Hepatocyte (in vitro differentiated cells): Measurements from ENCODE around the gene PEAR1. TPM values are rescaled to one million over a fixed set of nuclear protein-coding genes. Genes with fewer than 3 reads are reported as not detected.

Experiments used
- DNase-seq: peaks from one replicate; pipeline ENCODE4 v3.0.0-alpha.2; 2016; ENCODE audit warnings: low spot score
- H2AFZ ChIP-seq: fragments of 200-600 bp; sonication (generic); 2 replicates; pipeline ENCODE4 v1.6.0; 2016; ENCODE audit warnings: antibody characterized with exemption, mild to moderate bottlenecking
- H3K27ac ChIP-seq: fragments of 200-600 bp; sonication (generic); 2 replicates; pipeline ENCODE4 v1.5.1; 2016; ENCODE audit warnings: mild to moderate bottlenecking
- H3K27me3 ChIP-seq: fragments of 200-600 bp; sonication (generic); 2 replicates; pipeline ENCODE4 v1.6.1; 2016
- H3K36me3 ChIP-seq: fragments of 200-600 bp; sonication (generic); replicated peaks from 2 replicates; pipeline ENCODE4 v1.5.1; 2016; ENCODE audit warnings: low read depth; ENCODE audit not compliant: insufficient read depth
- H3K4me1 ChIP-seq: fragments of 200-600 bp; sonication (generic); 2 replicates; pipeline ENCODE4 v1.5.1; 2016; ENCODE audit warnings: mild to moderate bottlenecking, moderate library complexity; ENCODE audit not compliant: insufficient read depth
- H3K4me2 ChIP-seq: fragments of 200-600 bp; sonication (generic); 2 replicates; pipeline ENCODE4 v1.6.0; 2016
- H3K4me3 ChIP-seq: fragments of 200-600 bp; sonication (generic); 2 replicates; pipeline ENCODE4 v1.5.1; 2016; ENCODE audit warnings: mild to moderate bottlenecking
- H3K79me2 ChIP-seq: fragments of 200-600 bp; sonication (generic); 2 replicates; pipeline ENCODE4 v1.6.0; 2017; ENCODE audit warnings: mild to moderate bottlenecking
- H3K9me2 ChIP-seq: fragments of 200-600 bp; sonication (generic); replicated peaks from 2 replicates; pipeline ENCODE4 v1.6.0; 2017; ENCODE audit warnings: mild to moderate bottlenecking; ENCODE audit not compliant: insufficient read depth
- H3K9me3 ChIP-seq: fragments of 200-600 bp; sonication (generic); 2 replicates; pipeline ENCODE4 v1.5.1; 2016; ENCODE audit warnings: low read depth, mild to moderate bottlenecking
- H4K20me1 ChIP-seq: fragments of 200-600 bp; sonication (generic); 2 replicates; pipeline ENCODE4 v1.6.0; 2016; ENCODE audit warnings: mild to moderate bottlenecking; ENCODE audit not compliant: insufficient read depth, poor library complexity, severe bottlenecking
- EZH2 ChIP-seq: fragments of 200-600 bp; sonication (generic); IDR thresholded peaks from 2 replicates; pipeline ENCODE4 v1.6.1; 2016; ENCODE audit warnings: antibody characterized with exemption, mild to moderate bottlenecking, borderline replicate concordance
- EZH2phosphoT487 ChIP-seq: fragments of 200-600 bp; sonication (generic); IDR thresholded peaks from one replicate; pipeline ENCODE4 v1.6.1; 2018; ENCODE audit warnings: antibody characterized with exemption, mild to moderate bottlenecking, low read depth, moderate library complexity; ENCODE audit not compliant: unreplicated experiment, severe bottlenecking
- WGBS: methylation state at CpG from one replicate; pipeline ENCODE4 v1.1.6; 2016; ENCODE audit warnings: low lambda C conversion rate; ENCODE audit errors: missing lambda C conversion rate; 5-methylcytosine and 5-hydroxymethylcytosine counted together
- polyA plus RNA-seq: library from polyadenylated mRNA; unstranded; fragments of >200 nt; fragmentation: Nextera tagmentation; extraction: Ambion mirVana; gene quantifications from 2 replicates; pipeline ENCODE4 v1.2.1, GENCODE V29; 2016
- total RNA-seq: library from RNA; depleted of rRNA; stranded (reverse); fragments of >200 nt; gene quantifications from 2 replicates; pipeline ENCODE4 v1.2.3, GENCODE V29; 2014
- TF ChIP-seq, protein P1 (sequence below): fragments of 200-600 bp; sonication (generic); IDR thresholded peaks from 2 replicates; pipeline ENCODE4 v1.5.1; 2016; ENCODE audit warnings: antibody characterized with exemption, mild to moderate bottlenecking; ENCODE audit not compliant: poor library complexity

PEAR1 gene
- total and polyA plus RNA-seq, 2 experiments from 2014 or later: 5.3 to 6.3 TPM

GRCh38 chr1:156903328-156904091, 10.0 kb downstream of the PEAR1 start:
- Histone ChIP-seq H3K36me3 (no peaks in the 10 kb centered on the region), H3K4me1 (no peaks in the 10 kb centered on the region), H2AFZ (no peak overlapping the region), H3K4me2 (no peak overlapping the region), H4K20me1 (no peaks in the 10 kb centered on the region), H3K4me3 (no peak overlapping the region), H3K9me3 (no peaks in the 10 kb centered on the region), H3K27ac (no peak overlapping the region), H3K27me3 (peaks cover 3% of the 10 kb centered on the region), H3K9me2 (no peaks in the 10 kb centered on the region), H3K79me2 (no peaks in the 10 kb centered on the region)
- TF ChIP-seq, protein P1, sequence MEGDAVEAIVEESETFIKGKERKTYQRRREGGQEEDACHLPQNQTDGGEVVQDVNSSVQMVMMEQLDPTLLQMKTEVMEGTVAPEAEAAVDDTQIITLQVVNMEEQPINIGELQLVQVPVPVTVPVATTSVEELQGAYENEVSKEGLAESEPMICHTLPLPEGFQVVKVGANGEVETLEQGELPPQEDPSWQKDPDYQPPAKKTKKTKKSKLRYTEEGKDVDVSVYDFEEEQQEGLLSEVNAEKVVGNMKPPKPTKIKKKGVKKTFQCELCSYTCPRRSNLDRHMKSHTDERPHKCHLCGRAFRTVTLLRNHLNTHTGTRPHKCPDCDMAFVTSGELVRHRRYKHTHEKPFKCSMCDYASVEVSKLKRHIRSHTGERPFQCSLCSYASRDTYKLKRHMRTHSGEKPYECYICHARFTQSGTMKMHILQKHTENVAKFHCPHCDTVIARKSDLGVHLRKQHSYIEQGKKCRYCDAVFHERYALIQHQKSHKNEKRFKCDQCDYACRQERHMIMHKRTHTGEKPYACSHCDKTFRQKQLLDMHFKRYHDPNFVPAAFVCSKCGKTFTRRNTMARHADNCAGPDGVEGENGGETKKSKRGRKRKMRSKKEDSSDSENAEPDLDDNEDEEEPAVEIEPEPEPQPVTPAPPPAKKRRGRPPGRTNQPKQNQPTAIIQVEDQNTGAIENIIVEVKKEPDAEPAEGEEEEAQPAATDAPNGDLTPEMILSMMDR: no peak
- no peak for TF ChIP-seq EZH2
- TF ChIP-seq EZH2phosphoT487: no peak
- WGBS: 92% methylated on average over 15 of the region's 15 CpGs
- DNase-seq: no peak

DNA sequence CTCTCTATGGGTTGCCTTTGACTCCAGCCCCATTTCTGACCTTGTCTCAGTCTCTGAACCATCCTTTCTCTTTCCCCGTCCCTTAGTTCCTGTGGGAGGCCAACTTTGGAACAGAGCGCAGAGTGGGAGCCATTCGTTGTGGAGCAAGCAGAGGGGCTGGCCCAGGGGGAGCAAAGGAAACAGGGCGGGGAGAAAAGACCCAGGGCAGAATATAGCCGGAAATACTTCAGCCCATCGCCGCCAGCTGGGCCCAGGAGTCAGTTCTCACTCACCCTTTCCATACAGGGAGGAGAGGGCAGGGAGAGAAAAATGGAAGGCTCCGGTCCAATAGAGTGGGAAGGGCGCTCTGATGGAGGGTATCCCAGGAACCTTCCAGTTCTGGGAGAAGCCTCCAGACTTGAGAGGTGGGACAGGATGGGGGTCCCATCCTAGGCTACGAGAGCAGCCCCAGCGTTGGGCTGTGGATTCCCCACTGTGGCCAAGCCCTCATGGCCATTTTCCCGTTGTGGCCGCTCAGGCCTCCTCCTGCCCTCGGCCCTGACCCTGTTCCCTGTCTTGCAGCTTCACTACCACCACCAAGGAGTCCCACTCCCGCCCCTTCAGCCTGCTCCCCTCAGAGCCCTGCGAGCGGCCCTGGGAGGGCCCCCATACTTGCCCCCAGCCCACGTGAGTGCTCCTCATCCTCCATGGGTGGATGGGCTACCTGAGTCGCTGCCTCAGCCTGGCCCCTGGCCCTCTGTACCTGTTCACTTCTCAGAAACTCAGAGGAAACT, 10.9 kb downstream of the PEAR1 start:
- WGBS: 84% methylated on average over 19 of the region's 19 CpGs
- no peak for DNase-seq

DNA sequence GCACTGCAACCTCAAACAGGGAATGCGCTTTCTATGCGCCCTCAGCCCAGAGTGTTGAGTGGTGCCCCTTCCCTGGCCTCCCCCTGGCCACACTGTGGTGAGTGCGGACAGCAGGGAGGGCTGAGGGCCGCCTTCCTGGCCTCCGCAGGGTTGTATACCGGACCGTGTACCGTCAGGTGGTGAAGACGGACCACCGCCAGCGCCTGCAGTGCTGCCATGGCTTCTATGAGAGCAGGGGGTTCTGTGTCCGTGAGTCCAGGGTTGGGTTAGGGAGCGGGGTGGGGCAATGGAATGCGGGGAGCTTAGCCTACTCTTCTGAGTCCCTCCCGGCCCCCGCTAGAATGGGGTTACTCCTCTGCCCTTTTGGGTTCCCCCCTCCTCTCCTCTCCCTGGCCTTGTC, 11.7 kb downstream of the PEAR1 start:
- no peak overlapping the region for H3K4me3 ChIP-seq
- no peak overlapping the region for H3K4me2 ChIP-seq
- no peaks in the 10 kb centered on the region for H3K79me2 ChIP-seq
- no peaks in the 10 kb centered on the region for H3K9me2 ChIP-seq
- H3K9me3 ChIP-seq: no peaks in the 10 kb centered on the region
- DNase-seq: no peak
- H3K4me1 ChIP-seq: no peaks in the 10 kb centered on the region
- H3K36me3 ChIP-seq: no peaks in the 10 kb centered on the region
- no peak for TF ChIP-seq EZH2
- no peak for TF ChIP-seq EZH2phosphoT487
- TF ChIP-seq, protein P1: no peak
- no peaks in the 10 kb centered on the region for H3K27me3 ChIP-seq
- no peaks in the 10 kb centered on the region for H4K20me1 ChIP-seq
- no peak overlapping the region for H3K27ac ChIP-seq
- no peak overlapping the region for H2AFZ ChIP-seq
- 90% methylated on average over 14 of the region's 16 CpGs for WGBS

More for the DNA sequence above, 10.9 kb downstream of the PEAR1 start:
- H3K4me3 ChIP-seq: no peak overlapping the region
- H3K79me2 ChIP-seq: no peaks in the 10 kb centered on the region
- H3K36me3 ChIP-seq: no peaks in the 10 kb centered on the region
- no peaks in the 10 kb centered on the region for H4K20me1 ChIP-seq
- TF ChIP-seq EZH2phosphoT487 (no peak), EZH2 (no peak)
- TF ChIP-seq, protein P1: no peak
- no peaks in the 10 kb centered on the region for H3K9me2 ChIP-seq
- no peaks in the 10 kb centered on the region for H3K4me1 ChIP-seq
- H3K27me3 ChIP-seq: no peaks in the 10 kb centered on the region
- no peak overlapping the region for H3K4me2 ChIP-seq
- H2AFZ ChIP-seq: no peak overlapping the region
- no peaks in the 10 kb centered on the region for H3K9me3 ChIP-seq
- no peak overlapping the region for H3K27ac ChIP-seq
